Naive thymus-derived CD8-positive, alpha-beta T cell (primary cell): ENCODE results near the gene TMEM235. TPM values are rescaled to one million over a fixed set of nuclear protein-coding genes. Genes with fewer than 3 reads are reported as not detected.

Experiments
- ATAC-seq, 2 donors: fragments of 150-1000 bp; cut with Tn5 transposase in 1 of 2; sonication (Bioruptor Pico), chemical (Tn5 transposase) in 1 of 2; 1 replicate in 1 of 2; 2 replicates in 1 of 2; pipeline ENCODE4 v1.10.0; 2021; ENCODE audit warnings: mild to moderate bottlenecking in 2 of 2, moderate library complexity in 2 of 2
- POLR2A ChIA-PET: fragments of 350-600 bp; sonication (Branson Sonifier 250); formaldehyde crosslinking; loops from one replicate; lab custom pipeline; 2021; ENCODE audit warnings: antibody characterized with exemption; lab: Charles Lee
- DNase-seq, 10 donors: peaks; one replicate each; pipeline versions ENCODE4 v3.0.0 to v3.0.0-alpha.2; 2020 to 2022
- H3K27ac Mint-ChIP-seq, 10 donors: one replicate each; pipeline ENCODE4 v1.8.0; 2020 to 2022; ENCODE audit warnings: mild to moderate bottlenecking in 10 of 10, mixed read lengths in 10 of 10, moderate library complexity in 4 of 10, inconsistent platforms in 1 of 10
- H3K27me3 Mint-ChIP-seq, 5 donors: one replicate each; pipeline ENCODE4 v1.8.0; 2021 to 2022; ENCODE audit warnings: mixed read lengths in 5 of 5
- H3K36me3 Mint-ChIP-seq, 3 donors: one replicate each; pipeline ENCODE4 v1.8.0; 2020 to 2022; ENCODE audit warnings: mixed read lengths in 3 of 3, mild to moderate bottlenecking in 2 of 3, inconsistent platforms in 1 of 3
- H3K4me1 Mint-ChIP-seq, 4 donors: one replicate each; pipeline ENCODE4 v1.8.0; 2021 to 2022; ENCODE audit warnings: mixed read lengths in 4 of 4
- H3K4me3 Mint-ChIP-seq, 10 donors: one replicate each; pipeline ENCODE4 v1.8.0; 2020 to 2022; ENCODE audit warnings: mild to moderate bottlenecking in 10 of 10, mixed read lengths in 10 of 10, moderate library complexity in 6 of 10, inconsistent platforms in 1 of 10
- H3K9me3 Mint-ChIP-seq, 9 donors: one replicate each; pipeline ENCODE4 v1.8.0; 2020 to 2022; ENCODE audit warnings: mixed read lengths in 9 of 9, mild to moderate bottlenecking in 3 of 9, inconsistent platforms in 1 of 9, moderate library complexity in 1 of 9
- polyA plus RNA-seq, 3 donors: library from polyadenylated mRNA; unstranded; fragments of 300-500 nt; fragmentation: Illumina TruSeq; gene quantifications; one replicate each; pipeline ENCODE4 v1.2.3, GENCODE V29; 2021
- total RNA-seq, 8 experiments: library from RNA in 2 of 8; stranded (reverse) in 2 of 8; gene quantifications; one replicate each; pipeline ENCODE4 v1.2.3 and lab custom pipeline; 2021 to 2026

Gene TMEM235
- total and polyA plus RNA-seq, 5 experiments from 2014 or later, result not detected

- POLR2A ChIA-PET, result interaction anchor here (0.5 to 0.6 kb wide), 2 partner anchors 134 to 1487 kb away, joined by 3 to 7 read pairs; no protein-coding TSS in a partner anchor
- Mint-ChIP-seq H3K4me1 (no peaks in the 10 kb centered on the region), H3K36me3 (no peaks in the 10 kb centered on the region), H3K27me3 (no peaks in the 10 kb centered on the region), H3K4me3 (no peak overlapping the region), H3K27ac (peak overlapping the region in 1 of 10 donors; percentile 7), H3K9me3 (no peaks in the 10 kb centered on the region)
- ATAC-seq, result no peak
- DNase-seq, result no peak
Observed at GRCh38 chr17:78204387-78205123, 26.9 kb upstream of the TMEM235 start.

GRCh38 chr17:78205124-78205775 lies 26.2 kb upstream of the TMEM235 start:
- POLR2A ChIA-PET, result no interaction called here
- no peaks in the 10 kb centered on the region for H3K36me3 Mint-ChIP-seq

DNA sequence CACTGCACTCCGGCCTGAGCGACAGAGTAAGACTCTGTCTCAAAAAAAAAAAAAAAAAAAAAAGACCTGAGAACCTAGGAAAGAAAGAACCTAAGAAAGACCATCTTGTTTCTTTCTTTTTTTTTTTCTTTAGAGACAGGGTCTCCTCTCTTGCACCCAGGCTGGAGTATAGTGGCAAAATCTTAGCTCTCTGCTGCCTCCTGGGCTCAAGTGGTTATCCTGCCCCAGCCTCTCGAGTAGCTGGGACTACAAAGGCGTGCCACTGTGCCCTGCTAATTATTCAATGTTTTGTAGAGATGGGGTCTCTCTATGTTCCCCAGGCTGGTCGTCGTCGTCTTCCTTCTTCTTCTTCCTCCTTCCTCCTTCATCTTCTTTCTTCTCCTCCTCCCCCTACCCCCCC lies 25.1 kb upstream of the TMEM235 start:
- Mint-ChIP-seq H3K27me3 (no peaks in the 10 kb centered on the region), H3K36me3 (no peaks in the 10 kb centered on the region), H3K9me3 (no peaks in the 10 kb centered on the region), H3K27ac (no peak overlapping the region), H3K4me3 (no peak overlapping the region), H3K4me1 (no peaks in the 10 kb centered on the region)
- DNase-seq, result no peak
- POLR2A ChIA-PET, result interaction anchor here (0.7 kb wide), 1 partner anchor 18 kb away, joined by 6 read pairs; no protein-coding TSS in a partner anchor
- ATAC-seq, result no peak

More at GRCh38 chr17:78205124-78205775, 26.2 kb upstream of the TMEM235 start:
- H3K4me1 Mint-ChIP-seq, result no peaks in the 10 kb centered on the region
- ATAC-seq (no peak), DNase-seq (no peak)
- H3K4me3 Mint-ChIP-seq, result no peak overlapping the region
- no peaks in the 10 kb centered on the region for H3K27me3 Mint-ChIP-seq
- H3K9me3 Mint-ChIP-seq, result no peaks in the 10 kb centered on the region
- no peak overlapping the region for H3K27ac Mint-ChIP-seq

- Mint-ChIP-seq H3K27ac (no peak overlapping the region), H3K9me3 (no peaks in the 10 kb centered on the region), H3K27me3 (no peaks in the 10 kb centered on the region), H3K4me1 (peaks cover 0 to 1% (median 0%) of the 10 kb centered on the region in 4 donors), H3K36me3 (no peaks in the 10 kb centered on the region), H3K4me3 (no peak overlapping the region)
- DNase-seq (no peak), ATAC-seq (no peak)
- POLR2A ChIA-PET, result no interaction called here
Observed at GRCh38 chr17:78208486-78208885, 22.9 kb upstream of the TMEM235 start.

- Mint-ChIP-seq H3K27me3 (no peaks in the 10 kb centered on the region), H3K4me3 (no peak overlapping the region), H3K9me3 (no peaks in the 10 kb centered on the region), H3K27ac (no peak overlapping the region), H3K4me1 (peaks cover 4 to 11% (median 10%) of the 10 kb centered on the region in 4 donors), H3K36me3 (no peaks in the 10 kb centered on the region)
- POLR2A ChIA-PET, result no interaction called here
- no peak for ATAC-seq
- no peak for DNase-seq
Observed at GRCh38 chr17:78210111-78210510, 21.3 kb upstream of the TMEM235 start.

GRCh38 chr17:78211032-78211431 lies 20.4 kb upstream of the TMEM235 start:
- Mint-ChIP-seq H3K27me3 (no peaks in the 10 kb centered on the region), H3K36me3 (no peaks in the 10 kb centered on the region), H3K4me3 (no peak overlapping the region), H3K9me3 (no peaks in the 10 kb centered on the region), H3K27ac (no peak overlapping the region), H3K4me1 (peaks cover 4 to 11% (median 10%) of the 10 kb centered on the region in 4 donors)
- POLR2A ChIA-PET, result no interaction called here
- no peak for ATAC-seq
- DNase-seq, result no peak

DNA sequence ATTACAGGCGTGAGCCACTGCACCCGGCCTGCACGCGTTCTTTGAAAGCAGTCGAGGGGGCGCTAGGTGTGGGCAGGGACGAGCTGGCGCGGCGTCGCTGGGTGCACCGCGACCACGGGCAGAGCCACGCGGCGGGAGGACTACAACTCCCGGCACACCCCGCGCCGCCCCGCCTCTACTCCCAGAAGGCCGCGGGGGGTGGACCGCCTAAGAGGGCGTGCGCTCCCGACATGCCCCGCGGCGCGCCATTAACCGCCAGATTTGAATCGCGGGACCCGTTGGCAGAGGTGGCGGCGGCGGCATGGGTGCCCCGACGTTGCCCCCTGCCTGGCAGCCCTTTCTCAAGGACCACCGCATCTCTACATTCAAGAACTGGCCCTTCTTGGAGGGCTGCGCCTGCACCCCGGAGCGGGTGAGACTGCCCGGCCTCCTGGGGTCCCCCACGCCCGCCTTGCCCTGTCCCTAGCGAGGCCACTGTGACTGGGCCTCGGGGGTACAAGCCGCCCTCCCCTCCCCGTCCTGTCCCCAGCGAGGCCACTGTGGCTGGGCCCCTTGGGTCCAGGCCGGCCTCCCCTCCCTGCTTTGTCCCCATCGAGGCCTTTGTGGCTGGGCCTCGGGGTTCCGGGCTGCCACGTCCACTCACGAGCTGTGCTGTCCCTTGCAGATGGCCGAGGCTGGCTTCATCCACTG lies 17.3 kb upstream of the TMEM235 start, which contains the start of gene BIRC5:
Gene BIRC5 (plus strand): TSS at position 238 of the 690 bp plus-strand sequence. CDS start 64 bp downstream, at position 302.
- POLR2A ChIA-PET, result interaction anchor here (0.6 to 1.4 kb wide), 5 partner anchors 11 to 93 kb away, joined by 3 to 6 read pairs (median 3); no protein-coding TSS in a partner anchor
- DNase-seq (peak; percentile 78 to 92 (median 88)), ATAC-seq (peak; percentile 100)
- H3K9me3 Mint-ChIP-seq, result no peaks in the 10 kb centered on the region
- no peak within 1 kb of the TSS for H3K27ac Mint-ChIP-seq
- H3K27me3 Mint-ChIP-seq, result no peaks in the 10 kb centered on the region
- peak within 1 kb of the TSS; percentile 50 to 78 (median 70) for H3K4me3 Mint-ChIP-seq
- H3K4me1 Mint-ChIP-seq, result peaks cover 4 to 11% (median 10%) of the 10 kb centered on the region in 4 donors
- H3K36me3 Mint-ChIP-seq, result no peaks in the 10 kb centered on the region

DNA sequence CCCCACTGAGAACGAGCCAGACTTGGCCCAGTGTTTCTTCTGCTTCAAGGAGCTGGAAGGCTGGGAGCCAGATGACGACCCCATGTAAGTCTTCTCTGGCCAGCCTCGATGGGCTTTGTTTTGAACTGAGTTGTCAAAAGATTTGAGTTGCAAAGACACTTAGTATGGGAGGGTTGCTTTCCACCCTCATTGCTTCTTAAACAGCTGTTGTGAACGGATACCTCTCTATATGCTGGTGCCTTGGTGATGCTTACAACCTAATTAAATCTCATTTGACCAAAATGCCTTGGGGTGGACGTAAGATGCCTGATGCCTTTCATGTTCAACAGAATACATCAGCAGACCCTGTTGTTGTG lies 16.7 kb upstream of the TMEM235 start:
- Mint-ChIP-seq H3K9me3 (no peaks in the 10 kb centered on the region), H3K27ac (no peak overlapping the region), H3K4me1 (peaks cover 4 to 11% (median 10%) of the 10 kb centered on the region in 4 donors), H3K27me3 (no peaks in the 10 kb centered on the region), H3K4me3 (peak overlapping the region; percentile 49 to 78 (median 70)), H3K36me3 (no peaks in the 10 kb centered on the region)
- no peak for ATAC-seq
- POLR2A ChIA-PET, result interaction anchor here (1.4 kb wide), 1 partner anchor 35 kb away, joined by 3 read pairs; no protein-coding TSS in a partner anchor
- no peak for DNase-seq

DNA sequence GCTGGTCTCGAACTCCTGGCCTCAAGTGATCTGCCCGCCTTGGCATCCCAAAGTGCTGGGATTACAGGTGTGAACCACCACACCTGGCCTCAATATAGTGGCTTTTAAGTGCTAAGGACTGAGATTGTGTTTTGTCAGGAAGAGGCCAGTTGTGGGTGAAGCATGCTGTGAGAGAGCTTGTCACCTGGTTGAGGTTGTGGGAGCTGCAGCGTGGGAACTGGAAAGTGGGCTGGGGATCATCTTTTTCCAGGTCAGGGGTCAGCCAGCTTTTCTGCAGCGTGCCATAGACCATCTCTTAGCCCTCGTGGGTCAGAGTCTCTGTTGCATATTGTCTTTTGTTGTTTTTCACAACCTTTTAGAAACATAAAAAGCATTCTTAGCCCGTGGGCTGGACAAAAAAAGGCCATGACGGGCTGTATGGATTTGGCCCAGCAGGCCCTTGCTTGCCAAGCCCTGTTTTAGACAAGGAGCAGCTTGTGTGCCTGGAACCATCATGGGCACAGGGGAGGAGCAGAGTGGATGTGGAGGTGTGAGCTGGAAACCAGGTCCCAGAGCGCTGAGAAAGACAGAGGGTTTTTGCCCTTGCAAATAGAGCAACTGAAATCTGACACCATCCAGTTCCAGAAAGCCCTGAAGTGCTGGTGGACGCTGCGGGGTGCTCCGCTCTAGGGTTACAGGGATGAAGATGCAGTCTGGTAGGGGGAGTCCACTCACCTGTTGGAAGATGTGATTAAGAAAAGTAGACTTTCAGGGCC lies 11.9 kb upstream of the TMEM235 start:
- H3K36me3 Mint-ChIP-seq, result no peaks in the 10 kb centered on the region
- no peaks in the 10 kb centered on the region for H3K27me3 Mint-ChIP-seq
- peak overlapping the region in 2 of 10 donors; percentile 11 to 33 for H3K27ac Mint-ChIP-seq
- ATAC-seq (no peak), DNase-seq (no peak)
- peaks cover 1 to 4% (median 1%) of the 10 kb centered on the region in 4 donors for H3K4me1 Mint-ChIP-seq
- H3K9me3 Mint-ChIP-seq, result no peaks in the 10 kb centered on the region
- H3K4me3 Mint-ChIP-seq, result no peak overlapping the region
- POLR2A ChIA-PET, result interaction anchor here (0.7 kb wide), 1 partner anchor 18 kb away, joined by 4 read pairs; no protein-coding TSS in a partner anchor

DNA sequence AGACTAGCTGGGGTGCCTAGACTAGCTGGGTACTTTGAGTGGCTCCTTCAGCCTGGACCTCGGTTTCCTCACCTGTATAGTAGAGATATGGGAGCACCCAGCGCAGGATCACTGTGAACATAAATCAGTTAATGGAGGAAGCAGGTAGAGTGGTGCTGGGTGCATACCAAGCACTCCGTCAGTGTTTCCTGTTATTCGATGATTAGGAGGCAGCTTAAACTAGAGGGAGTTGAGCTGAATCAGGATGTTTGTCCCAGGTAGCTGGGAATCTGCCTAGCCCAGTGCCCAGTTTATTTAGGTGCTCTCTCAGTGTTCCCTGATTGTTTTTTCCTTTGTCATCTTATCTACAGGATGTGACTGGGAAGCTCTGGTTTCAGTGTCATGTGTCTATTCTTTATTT lies 8.4 kb upstream of the TMEM235 start:
- peak overlapping the region in 1 of 10 donors; percentile 27 for H3K27ac Mint-ChIP-seq
- no peak overlapping the region for H3K4me3 Mint-ChIP-seq
- H3K4me1 Mint-ChIP-seq, result peaks cover 0 to 7% (median under 1%) of the 10 kb centered on the region in 4 donors
- no peaks in the 10 kb centered on the region for H3K9me3 Mint-ChIP-seq
- no peak for ATAC-seq
- no peak for DNase-seq
- H3K27me3 Mint-ChIP-seq, result peaks cover 0 to 12% (median 3%) of the 10 kb centered on the region in 5 donors
- H3K36me3 Mint-ChIP-seq, result no peaks in the 10 kb centered on the region
- POLR2A ChIA-PET, result no interaction called here

GRCh38 chr17:78223765-78224164 lies 7.7 kb upstream of the TMEM235 start:
- no peak overlapping the region for H3K4me3 Mint-ChIP-seq
- POLR2A ChIA-PET, result no interaction called here
- H3K4me1 Mint-ChIP-seq, result peaks cover 0 to 7% (median under 1%) of the 10 kb centered on the region in 4 donors
- H3K9me3 Mint-ChIP-seq, result no peaks in the 10 kb centered on the region
- DNase-seq, result no peak
- no peaks in the 10 kb centered on the region for H3K36me3 Mint-ChIP-seq
- ATAC-seq, result no peak
- H3K27me3 Mint-ChIP-seq, result peaks cover 0 to 19% (median 3%) of the 10 kb centered on the region in 5 donors
- H3K27ac Mint-ChIP-seq, result peak overlapping the region in 3 of 10 donors; percentile 15 to 41 (median 27)
